H9 (cell line): Measurements from ENCODE around the gene ZCCHC3. TPM values are rescaled to one million over a fixed set of nuclear protein-coding genes. Genes with fewer than 3 reads are reported as not detected.

Source experiments
- DNase-seq: peaks from one replicate; pipeline ENCODE4 v3.0.0-alpha.2; 2017
- H2AFZ ChIP-seq: one replicate; pipeline ENCODE4 v1.6.1; 2013; ENCODE audit warnings: mild to moderate bottlenecking, low read length, control low read depth, moderate library complexity
- H2AK5ac ChIP-seq: 2 replicates; pipeline ENCODE4 v1.6.1; 2013; ENCODE audit warnings: low read length, control low read depth, mixed read lengths; ENCODE audit not compliant: insufficient read length
- H2BK120ac ChIP-seq: one replicate; pipeline ENCODE4 v1.6.1; 2013; ENCODE audit warnings: low read depth, mild to moderate bottlenecking, low read length, control low read depth, inconsistent platforms; ENCODE audit not compliant: poor library complexity, severe bottlenecking
- H2BK12ac ChIP-seq: 2 replicates; pipeline ENCODE4 v1.6.1; 2013; ENCODE audit warnings: low read length, control low read depth, mixed read lengths, low read depth; ENCODE audit not compliant: insufficient read length
- H2BK15ac ChIP-seq: 2 replicates; pipeline ENCODE4 v1.6.1; 2013; ENCODE audit warnings: low read depth, low read length, control low read depth
- H2BK20ac ChIP-seq: one replicate; pipeline ENCODE4 v1.6.1; 2013; ENCODE audit warnings: low read depth, mild to moderate bottlenecking, low read length, control low read depth, inconsistent platforms; ENCODE audit not compliant: poor library complexity, severe bottlenecking
- H2BK5ac ChIP-seq: 2 replicates; pipeline ENCODE4 v1.6.1; 2013; ENCODE audit warnings: low read length, control low read depth, mixed read lengths; ENCODE audit not compliant: insufficient read length
- H3K14ac ChIP-seq: 2 replicates; pipeline ENCODE4 v1.6.1; 2013; ENCODE audit warnings: low read length, control low read depth; ENCODE audit not compliant: insufficient read depth
- H3K18ac ChIP-seq: 2 replicates; pipeline ENCODE4 v1.6.1; 2013; ENCODE audit warnings: low read depth, mild to moderate bottlenecking, mixed read lengths, low read length, control low read depth; ENCODE audit not compliant: insufficient read length
- H3K23ac ChIP-seq: 2 replicates; pipeline ENCODE4 v1.6.1; 2013; ENCODE audit warnings: low read length, control low read depth, mixed read lengths, low read depth; ENCODE audit not compliant: insufficient read length
- H3K23me2 ChIP-seq: 2 replicates; pipeline ENCODE4 v1.6.1; 2013; ENCODE audit warnings: low read depth, mild to moderate bottlenecking, mixed read lengths, low read length, control low read depth; ENCODE audit not compliant: insufficient read length, poor library complexity, severe bottlenecking
- H3K27ac ChIP-seq: 2 replicates; pipeline ENCODE4 v1.5.1; 2013; ENCODE audit warnings: low read length, control low read depth, mixed read lengths, low read depth; ENCODE audit not compliant: insufficient read length
- H3K27me3 ChIP-seq: 2 replicates; pipeline ENCODE4 v1.6.1; 2013; ENCODE audit warnings: low read length, control low read depth, inconsistent platforms; ENCODE audit not compliant: insufficient read depth
- H3K4ac ChIP-seq: 2 replicates; pipeline ENCODE4 v1.6.1; 2013; ENCODE audit warnings: low read depth, mild to moderate bottlenecking, control low read depth, inconsistent platforms, low read length, moderate library complexity
- H3K4me1 ChIP-seq: 2 replicates; pipeline ENCODE4 v1.6.1; 2013; ENCODE audit warnings: low read length, control low read depth, inconsistent platforms; ENCODE audit not compliant: insufficient read depth
- H3K4me2 ChIP-seq: 2 replicates; pipeline ENCODE4 v1.6.1; 2013; ENCODE audit warnings: low read length, control low read depth, mixed read lengths; ENCODE audit not compliant: insufficient read length, insufficient read depth
- H3K56ac ChIP-seq: 2 replicates; pipeline ENCODE4 v1.6.1; 2013; ENCODE audit warnings: low read depth, mild to moderate bottlenecking, mixed read lengths, low read length, control low read depth; ENCODE audit not compliant: insufficient read length
- H3K79me1 ChIP-seq: 2 replicates; pipeline ENCODE4 v1.6.1; 2013; ENCODE audit warnings: low read depth, mild to moderate bottlenecking, moderate library complexity, low read length, control low read depth, inconsistent platforms; ENCODE audit not compliant: insufficient read depth, poor library complexity, severe bottlenecking
- H3K79me2 ChIP-seq: 2 replicates; pipeline ENCODE4 v1.6.1; 2013; ENCODE audit warnings: low read length, control low read depth, inconsistent platforms; ENCODE audit not compliant: insufficient read depth
- H3K9ac ChIP-seq: 2 replicates; pipeline ENCODE4 v1.6.1; 2013; ENCODE audit warnings: low read length, control low read depth, mixed read lengths; ENCODE audit not compliant: insufficient read length; ENCODE audit errors: extremely low read depth
- H3K9me3 ChIP-seq: one replicate; pipeline ENCODE4 v1.6.1; 2013; ENCODE audit warnings: low read depth, low read length, inconsistent platforms; ENCODE audit not compliant: control insufficient read depth
- H3T11ph ChIP-seq: one replicate; pipeline ENCODE4 v1.6.1; 2013; ENCODE audit warnings: mild to moderate bottlenecking, low read length, control low read depth, inconsistent platforms
- H4K20me1 ChIP-seq: one replicate; pipeline ENCODE4 v1.6.1; 2013; ENCODE audit not compliant: control insufficient read depth, insufficient read length, insufficient read depth
- H4K5ac ChIP-seq: 2 replicates; pipeline ENCODE4 v1.6.1; 2013; ENCODE audit warnings: low read depth, mild to moderate bottlenecking, mixed read lengths, low read length, control low read depth; ENCODE audit not compliant: insufficient read length
- H4K8ac ChIP-seq: replicated peaks from 2 replicates; pipeline ENCODE4 v1.6.1; 2013; ENCODE audit warnings: low read length, control low read depth, mixed read lengths, low read depth; ENCODE audit not compliant: insufficient read length
- H4K91ac ChIP-seq: 2 replicates; pipeline ENCODE4 v1.6.1; 2013; ENCODE audit warnings: low read depth, mild to moderate bottlenecking, moderate library complexity, mixed read lengths, low read length, control low read depth; ENCODE audit not compliant: insufficient read length
- H3K27ac Mint-ChIP-seq, 3 experiments: 2 replicates in 2 of 3; 3 replicates in 1 of 3; pipeline ENCODE4 v1.8.0; 2020 to 2021; ENCODE audit warnings: mixed read lengths in 3 of 3, mild to moderate bottlenecking in 1 of 3, moderate library complexity in 1 of 3
- H3K27me3 Mint-ChIP-seq: 2 replicates; pipeline ENCODE4 v1.8.0; 2021; ENCODE audit warnings: low read depth, mild to moderate bottlenecking, moderate library complexity, mixed read lengths
- H3K36me3 Mint-ChIP-seq, 3 experiments: 2 replicates in 2 of 3; 3 replicates in 1 of 3; pipeline ENCODE4 v1.8.0; 2020 to 2021; ENCODE audit warnings: low read depth in 3 of 3, mixed read lengths in 3 of 3; ENCODE audit not compliant: insufficient read depth in 1 of 3
- H3K4me1 Mint-ChIP-seq, 2 experiments: 2 replicates each; pipeline ENCODE4 v1.8.0; 2020; ENCODE audit warnings: mixed read lengths in 2 of 2
- H3K4me3 Mint-ChIP-seq, 2 experiments: 2 replicates in 1 of 2; 3 replicates in 1 of 2; pipeline ENCODE4 v1.8.0; 2020 to 2021; ENCODE audit warnings: mild to moderate bottlenecking in 2 of 2, mixed read lengths in 2 of 2, moderate library complexity in 1 of 2
- H3K9me3 Mint-ChIP-seq, 2 experiments: 2 replicates in 1 of 2; 3 replicates in 1 of 2; pipeline ENCODE4 v1.8.0; 2020; ENCODE audit warnings: mild to moderate bottlenecking in 2 of 2, mixed read lengths in 2 of 2, moderate library complexity in 1 of 2
- CTCF ChIP-seq: fragments of 200-600 bp; sonication (generic); conservative IDR thresholded peaks from 3 replicates; pipeline ENCODE4 v1.8.0; 2021; ENCODE audit warnings: antibody characterized with exemption, mild to moderate bottlenecking
- WGBS: extraction: QIAGEN DNeasy Blood & Tissue Kit; methylation state at CpG from one replicate; pipeline ENCODE4 v1.1.7; 2013; ENCODE audit warnings: missing lambda C conversion rate, low lambda C conversion rate, mixed read lengths; ENCODE audit not compliant: insufficient read length; ENCODE audit errors: extremely low coverage; 5-methylcytosine and 5-hydroxymethylcytosine counted together
- total RNA-seq: library from RNA; stranded (reverse); gene quantifications from 2 replicates; pipeline ENCODE4 v1.2.1, GENCODE V29; 2021

Gene ZCCHC3
- total RNA-seq, 1 experiment from 2014 or later, result 41.3 TPM

GRCh38 chr20:329851-330232 is 32.5 kb downstream of the ZCCHC3 start:
- Histone ChIP-seq H3K79me2 (peaks cover 9% of the 10 kb centered on the region; the same call in 1 of the 2 replicates), H3K18ac (no peak overlapping the region), H2BK20ac (no peak overlapping the region), H3K14ac (no peak overlapping the region), H3K23ac (no peak overlapping the region), H4K8ac (no peak overlapping the region), H3K27ac (no peak overlapping the region), H4K5ac (no peak overlapping the region), H2BK120ac (no peak overlapping the region), H2AFZ (no peak overlapping the region), H3K56ac (no peak overlapping the region), H3K9me3 (no peaks in the 10 kb centered on the region), H4K20me1 (peaks cover 2% of the 10 kb centered on the region), H3K4ac (no peak overlapping the region), H2BK15ac (no peak overlapping the region), H3K4me1 (peaks cover 2% of the 10 kb centered on the region; the same call in 1 of the 2 replicates), H3K4me2 (no peak overlapping the region), H3K79me1 (no peaks in the 10 kb centered on the region), H2BK12ac (no peak overlapping the region), H3K23me2 (peaks cover 8% of the 10 kb centered on the region), H2BK5ac (no peak overlapping the region), H4K91ac (no peak overlapping the region), H3T11ph (no peak overlapping the region), H3K27me3 (peaks cover 6% of the 10 kb centered on the region; the same call in 1 of the 2 replicates), H3K9ac (no peak overlapping the region), H2AK5ac (no peak overlapping the region)
- no CpG with 5 or more reads among the region's 4 CpGs for WGBS
- Mint-ChIP-seq H3K4me1 (peaks cover 29 to 32% of the 10 kb centered on the region in 2 experiments), H3K9me3 (peaks cover 0 to 2% of the 10 kb centered on the region in 2 experiments; a peak in 1 of 5 replicates), H3K27me3 (peaks cover 23% of the 10 kb centered on the region), H3K27ac (peak overlapping the region in 1 of 3 experiments; percentile 91; a peak in 2 of 7 replicates), H3K36me3 (peaks cover 16 to 22% (median 21%) of the 10 kb centered on the region in 3 experiments; a peak in 6 of 7 replicates), H3K4me3 (peak overlapping the region; percentile 19 to 53; a peak in 3 of 5 replicates)
- TF ChIP-seq CTCF, result no peak
- no peak for DNase-seq
